GM13977 (cell line): ENCODE data around the gene ANO4.

ENCODE experiments used
- DNase-seq: peaks from one replicate; pipeline ENCODE4 v3.0.0; 2012; ENCODE audit warnings: low spot score
- CTCF ChIP-seq: IDR thresholded peaks from 2 replicates; pipeline ENCODE4 v1.5.1; 2012; ENCODE audit warnings: mild to moderate bottlenecking, control low read depth; ENCODE audit not compliant: insufficient read depth; ENCODE audit errors: extremely low read depth, missing control alignments
- in situ Hi-C: fragments of 300-500 bp; cut with MboI; formaldehyde crosslinking; loops from one replicate; pipeline ENCODE4 v1.12.0; 2022; ENCODE audit warnings: low sequenced_read_pairs, low pct_unique_long_range_greater_than_20kb, mixed read lengths, inconsistent platforms; ENCODE audit not compliant: unreplicated experiment

ANO4 gene

GRCh38 chr12:100859063-100859627 lies 64.6 kb downstream of the ANO4 start:
- TF ChIP-seq CTCF = no peak
- no peak for DNase-seq
- in situ Hi-C loops = no loop called here

GRCh38 chr12:100860611-100861010 lies 66.0 kb downstream of the ANO4 start:
- in situ Hi-C loops = no loop called here
- no peak for DNase-seq
- TF ChIP-seq CTCF = no peak

GRCh38 chr12:100862676-100863075 lies 68.1 kb downstream of the ANO4 start:
- in situ Hi-C loops = no loop called here
- no peak for TF ChIP-seq CTCF
- no peak for DNase-seq

- no peak for TF ChIP-seq CTCF
- in situ Hi-C loops = no loop called here
These were observed 69.8 kb downstream of the ANO4 start for GRCh38 chr12:100864366-100864765.

GRCh38 chr12:100867639-100868393 lies 73.2 kb downstream of the ANO4 start:
- in situ Hi-C loops = no loop called here
- no peak for DNase-seq
- no peak for TF ChIP-seq CTCF

More at GRCh38 chr12:100864366-100864765, 69.8 kb downstream of the ANO4 start:
- DNase-seq = no peak

GRCh38 chr12:100868487-100868886 lies 73.9 kb downstream of the ANO4 start:
- in situ Hi-C loops = no loop called here
- no peak for DNase-seq
- TF ChIP-seq CTCF = no peak
